Right lobe of liver (tissue), 4 donors: ENCODE measurements around the gene CXCR3.

Experiments
- CTCF ChIP-seq, 4 donors: fragments of 200-600 bp in 3 of 4; fragments of 450-650 bp in 1 of 4; IDR thresholded peaks; one replicate each; pipeline versions ENCODE4 v1.5.1 to v1.8.0; 2016 to 2022; ENCODE audit warnings: antibody characterized with exemption in 4 of 4, mild to moderate bottlenecking in 2 of 4
- POLR2A ChIP-seq: fragments of 450-650 bp; IDR thresholded peaks from one replicate; pipeline ENCODE4 v1.6.1; 2017; ENCODE audit warnings: antibody characterized with exemption, mild to moderate bottlenecking
- donor health status: DM: no; HTN: no; CAD: no.
- donor health status: DM: no; HTN: no; CAD: no.
- donor health status: DM: no; HTN: yes; CAD: no.

GRCh38 chrX:71657267-71657666, 39.0 kb upstream of the CXCR3 start:
- no peak for TF ChIP-seq CTCF (IDR thresholded peaks at IDR 0.05)
- TF ChIP-seq POLR2A, result no peak
